NCI-H524 (cell line): ENCODE measurements around the gene NPTX1.
A peak's percentile ranks its signal among the peaks of the same experiment; 100 is the strongest.

ENCODE experiments used
- DNase-seq, 2 experiments: peaks; one replicate each; lab custom pipeline; 2025; lab: John Stamatoyannopoulos, UW

NPTX1 gene

GRCh38 chr17:80426671-80427326 is 49.6 kb downstream of the NPTX1 start:
- peak; percentile 75 to 93 for DNase-seq

GRCh38 chr17:80425835-80426426 is 50.5 kb downstream of the NPTX1 start:
- DNase-seq = no peak

- DNase-seq = peak in 1 of 2 experiments; percentile 28
Observed at GRCh38 chr17:80424878-80425765, 51.3 kb downstream of the NPTX1 start.

GRCh38 chr17:80424261-80424660 is 52.1 kb downstream of the NPTX1 start:
- no peak for DNase-seq

- no peak for DNase-seq
Observed at GRCh38 chr17:80423536-80424225, 52.7 kb downstream of the NPTX1 start.

- DNase-seq = no peak
Observed at GRCh38 chr17:80422981-80423380, 53.4 kb downstream of the NPTX1 start.

- no peak for DNase-seq
Observed at GRCh38 chr17:80422276-80422675, 54.1 kb downstream of the NPTX1 start.

- DNase-seq = peak in 1 of 2 experiments; percentile 61
Observed at GRCh38 chr17:80421381-80422090, 54.9 kb downstream of the NPTX1 start.

GRCh38 chr17:80419255-80419654 is 57.2 kb downstream of the NPTX1 start:
- DNase-seq = no peak

- DNase-seq = no peak
Observed at GRCh38 chr17:80418589-80418988, 57.8 kb downstream of the NPTX1 start.
